SH-SY5Y (cell line): ENCODE data around the gene NAV2.

Experiments
- GATA2 ChIP-seq: IDR thresholded peaks from 2 replicates; pipeline ENCODE4 v1.6.1; 2011; ENCODE audit warnings: mild to moderate bottlenecking, low read depth, low read length
- GATA3 ChIP-seq: IDR thresholded peaks from 2 replicates; pipeline ENCODE4 v1.6.1; 2011; ENCODE audit warnings: low read depth, mild to moderate bottlenecking, low read length, moderate library complexity

Gene NAV2

GRCh38 chr11:20110908-20111669, 398.5 kb downstream of the NAV2 start:
- TF ChIP-seq GATA3 (no peak), GATA2 (no peak)

- TF ChIP-seq GATA2 (no peak), GATA3 (no peak)
Measured at GRCh38 chr11:20111871-20112270, 399.2 kb downstream of the NAV2 start.

DNA sequence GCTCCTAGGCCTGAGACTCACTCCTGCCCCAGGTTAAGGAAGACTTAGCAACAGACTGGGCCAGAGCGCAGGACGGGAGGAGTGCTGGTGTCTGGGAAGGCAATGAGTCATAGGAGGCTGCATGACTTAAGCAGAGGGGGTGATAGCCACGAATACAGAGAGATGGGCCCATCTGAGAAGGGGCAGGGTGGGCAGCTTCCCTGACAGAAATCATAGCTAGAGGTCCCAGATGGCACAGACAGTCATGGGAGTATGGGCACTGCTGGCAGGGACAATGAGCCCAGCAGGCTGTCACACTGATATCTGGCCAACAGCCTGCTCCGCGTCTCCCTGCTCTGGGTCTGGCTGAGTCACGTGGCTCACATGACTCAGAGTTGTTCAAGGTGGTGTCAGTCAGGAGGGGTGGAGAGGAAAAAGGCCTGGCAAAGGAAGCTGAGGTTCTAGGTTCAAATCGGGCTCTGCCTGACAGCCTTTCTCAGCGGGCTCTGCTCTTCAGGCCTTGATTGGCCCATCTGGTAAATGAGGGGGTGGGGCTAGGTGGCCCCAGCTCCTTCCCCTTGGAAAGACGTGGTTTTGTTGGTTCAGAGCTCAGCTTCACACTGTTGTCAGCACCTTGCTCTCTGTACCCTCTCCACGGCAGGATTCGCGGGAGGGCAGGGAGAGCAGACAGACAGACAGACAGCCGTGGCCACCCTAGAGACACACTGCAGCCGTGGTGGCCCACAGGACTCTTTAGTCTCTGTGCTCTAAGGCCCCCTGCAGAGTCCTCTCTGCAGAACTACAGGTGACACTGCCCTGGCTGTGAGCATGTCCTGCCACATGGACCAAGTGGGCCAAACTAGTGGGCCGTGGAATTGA, 399.9 kb downstream of the NAV2 start:
- TF ChIP-seq GATA3 (no peak), GATA2 (no peak)

GRCh38 chr11:20113149-20113438, 400.5 kb downstream of the NAV2 start:
- no peak for TF ChIP-seq GATA2
- no peak for TF ChIP-seq GATA3

DNA sequence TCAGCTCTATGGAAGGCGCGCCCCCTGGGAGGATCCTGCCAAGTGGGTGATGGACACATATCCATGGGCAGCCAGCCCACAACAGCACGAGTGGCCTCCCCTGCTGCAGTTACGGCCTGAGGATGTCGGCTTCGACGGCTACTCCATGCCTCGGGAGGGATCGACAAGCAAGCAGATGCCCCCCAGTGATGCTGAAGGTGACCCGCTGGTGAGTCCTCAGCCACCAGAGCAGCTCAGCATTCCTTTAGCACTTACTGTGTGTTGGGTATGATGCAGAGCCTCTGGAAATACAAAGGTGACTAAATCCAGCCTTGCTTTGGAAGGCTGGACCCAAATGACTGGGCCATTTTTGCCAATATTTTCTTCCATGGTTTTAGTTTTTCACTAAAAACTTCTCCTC, 402.0 kb downstream of the NAV2 start:
- TF ChIP-seq GATA3 (no peak), GATA2 (no peak)

DNA sequence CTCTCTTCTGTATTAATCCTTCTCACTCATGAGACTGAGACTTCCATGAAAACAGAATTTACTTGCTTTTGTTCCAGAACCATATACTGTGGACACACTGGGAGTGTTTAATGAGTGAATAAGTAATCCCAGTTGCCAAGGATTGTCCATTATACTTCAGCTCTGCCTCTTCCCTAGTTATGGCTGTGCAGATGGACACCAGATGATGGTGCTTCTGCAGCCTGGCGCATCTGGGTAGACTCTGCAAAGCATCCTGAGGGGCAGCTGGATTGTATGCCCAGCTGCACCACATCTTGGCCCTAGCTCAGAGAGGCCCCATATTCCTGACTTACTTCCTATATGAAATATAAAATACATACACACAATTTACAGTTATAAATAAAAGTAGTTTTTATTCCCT, 404.2 kb downstream of the NAV2 start:
- TF ChIP-seq GATA2 (no peak), GATA3 (no peak)

DNA sequence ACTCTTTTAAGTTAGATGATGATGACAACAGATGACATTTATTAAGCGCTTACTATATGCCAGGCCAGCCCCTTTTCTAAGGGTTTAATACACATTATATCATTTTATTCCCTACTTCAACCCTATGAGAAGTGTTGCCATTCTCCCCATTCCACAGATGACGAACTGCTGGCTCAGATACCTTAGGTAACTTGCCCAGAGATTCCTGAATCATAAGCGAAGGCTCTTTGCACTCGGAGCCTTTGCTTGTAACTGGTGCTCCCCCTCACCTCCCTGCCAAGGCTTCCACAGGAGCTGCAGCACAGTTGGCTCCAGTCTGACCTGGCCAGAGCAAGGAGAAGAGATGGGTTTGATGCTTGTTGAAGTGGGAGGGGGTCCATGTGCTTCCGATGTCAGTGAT, 404.7 kb downstream of the NAV2 start:
- no peak for TF ChIP-seq GATA2
- no peak for TF ChIP-seq GATA3

DNA sequence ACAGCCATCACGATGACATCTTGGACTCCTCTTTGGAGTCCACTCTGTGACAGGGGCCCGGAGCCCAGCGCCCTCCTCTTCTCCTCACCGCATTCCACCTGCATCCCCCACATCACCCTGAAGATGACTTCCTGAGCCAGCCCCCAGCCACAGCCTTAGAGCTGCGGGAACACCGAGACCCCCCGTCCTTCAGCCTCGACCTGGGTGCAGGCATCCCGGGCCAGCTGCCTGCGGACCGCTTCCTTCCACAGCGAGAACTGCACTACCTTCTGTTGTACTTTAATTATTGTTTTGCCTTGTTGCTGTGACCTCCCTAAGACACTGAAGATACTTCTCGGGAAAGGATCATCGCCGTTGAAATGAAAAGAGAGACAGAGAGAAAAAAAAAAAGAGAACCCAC, 405.6 kb downstream of the NAV2 start:
- TF ChIP-seq GATA2 (no peak), GATA3 (no peak)

GRCh38 chr11:20119315-20119714, 406.7 kb downstream of the NAV2 start:
- TF ChIP-seq GATA2 (no peak), GATA3 (no peak)

DNA sequence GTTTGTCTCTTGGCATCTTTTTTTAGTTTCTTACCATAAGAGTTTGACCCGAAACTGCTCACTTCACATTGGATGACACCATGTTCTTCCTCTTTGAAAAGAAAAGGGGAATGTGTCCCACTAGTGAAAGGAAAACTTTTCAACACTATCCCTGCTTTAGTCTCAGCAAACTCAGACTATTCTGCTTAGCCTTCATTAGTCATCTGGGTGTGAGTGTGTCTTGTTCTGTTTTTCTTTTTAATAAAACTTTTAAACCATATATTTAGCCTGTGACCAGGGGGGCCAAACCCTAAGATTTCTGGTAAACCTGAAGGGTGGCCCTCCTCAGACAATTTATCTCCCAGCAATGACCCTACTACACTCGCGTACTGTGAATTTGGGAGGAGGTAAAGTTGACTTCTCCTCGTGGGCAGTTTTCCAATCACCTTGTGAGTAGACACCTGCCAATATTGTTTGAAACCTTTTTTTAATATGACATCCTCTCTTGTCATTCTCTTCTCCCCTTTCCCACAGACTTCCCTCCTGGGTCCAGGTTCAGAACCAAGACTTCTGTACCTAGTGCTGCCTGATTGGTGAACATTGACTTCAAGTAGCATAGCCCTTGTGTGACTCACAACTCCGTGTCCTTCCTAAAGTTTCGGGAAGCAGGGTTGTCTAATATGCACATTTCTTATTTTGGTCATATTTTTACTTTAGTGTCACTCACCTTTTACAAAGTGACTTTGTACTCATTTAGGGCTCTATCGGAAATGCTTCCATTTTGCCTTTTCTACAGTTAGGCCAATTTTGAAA, 407.7 kb downstream of the NAV2 start:
- no peak for TF ChIP-seq GATA3
- no peak for TF ChIP-seq GATA2

GRCh38 chr11:20122131-20122530, 409.5 kb downstream of the NAV2 start:
- TF ChIP-seq GATA3, result no peak
- TF ChIP-seq GATA2, result no peak

DNA sequence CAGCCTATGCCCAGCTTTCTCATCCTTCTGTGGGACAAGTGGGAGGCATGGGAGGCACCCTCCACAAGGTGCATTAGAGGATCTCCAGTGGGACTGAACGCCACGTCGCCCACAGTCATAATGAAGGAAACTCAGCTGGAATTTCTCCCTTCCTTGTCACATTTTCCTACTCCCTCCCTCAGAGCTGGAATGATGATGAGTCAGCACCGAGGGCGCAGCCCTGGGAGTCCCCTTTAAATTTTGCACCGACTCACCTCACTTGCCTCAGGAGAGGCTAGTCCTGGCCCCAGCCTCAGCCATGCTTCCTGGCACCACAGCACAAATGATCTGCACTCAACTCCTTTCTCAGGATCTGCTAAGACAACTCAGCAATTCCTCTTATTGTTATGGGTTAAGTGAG, 413.3 kb downstream of the NAV2 start:
- TF ChIP-seq GATA3 (no peak), GATA2 (no peak)

- TF ChIP-seq GATA3, result no peak
- TF ChIP-seq GATA2, result no peak
Measured at GRCh38 chr11:20126724-20127123, 414.1 kb downstream of the NAV2 start.

- TF ChIP-seq GATA2, result no peak
- TF ChIP-seq GATA3, result no peak
Measured at GRCh38 chr11:20127671-20128527, 415.3 kb downstream of the NAV2 start.

DNA sequence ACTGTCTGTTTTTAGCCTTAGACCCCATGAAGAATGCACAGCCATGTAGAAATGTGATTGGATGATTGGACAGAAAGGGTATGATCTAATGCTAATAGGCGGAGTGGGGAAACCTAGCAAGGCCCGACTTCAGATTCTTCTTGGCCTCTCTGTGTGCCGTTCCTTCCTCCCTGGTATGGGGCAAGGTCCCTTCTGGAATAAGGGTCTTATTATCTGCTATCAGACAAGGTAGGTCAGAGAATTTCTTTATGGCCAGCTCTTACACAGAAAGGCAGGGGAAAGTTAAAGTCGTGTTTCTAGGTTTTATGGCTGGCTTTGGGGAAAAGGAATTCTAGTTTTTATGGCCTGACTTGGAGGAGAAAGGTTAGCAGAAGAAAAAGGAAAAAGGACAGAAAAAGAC, 417.0 kb downstream of the NAV2 start:
- TF ChIP-seq GATA2 (no peak), GATA3 (no peak)
